Measurements from ENCODE around the gene C2CD2L. TPM values are rescaled to one million over a fixed set of nuclear protein-coding genes. Genes with fewer than 3 reads are reported as not detected.

Gene C2CD2L
- total and polyA plus RNA-seq, 2 donors (not counting 3 experiments of a cell fraction or from before 2014, with no cell fraction given) = 9.1 to 10.4 TPM

GRCh38 chr11:119121811-119122124, 14.6 kb downstream of the C2CD2L start:
- ChIA-PET POLR2A (interaction anchor here (0.6 to 2.0 kb wide), 5 partner anchors 14 to 81 kb away, joined by 3 to 7 read pairs (median 4); partner anchors contain the start of genes C2CD2L and DPAGT1), CTCF (interaction anchor here (1.1 to 2.4 kb wide), 8 partner anchors 13 to 217 kb away, joined by 3 to 15 read pairs (median 6); partner anchors contain the start of genes C2CD2L, DPAGT1 and NLRX1)
- FAIRE-seq (no peak), DNase-seq (ENCODE audit: low read depth, low spot score) (no peak)
- no peaks in the 10 kb centered on the region for H3K9me3 ChIP-seq (replicated peaks; ENCODE audit: control insufficient read depth, insufficient read depth, low read length)
- H3K4me1 ChIP-seq (ENCODE audit: control insufficient read depth, extremely low read depth, insufficient read depth, low read length) = peaks cover 12% of the 10 kb centered on the region
- BruUV-seq (replicated peaks) = TSS peak; percentile 80
- no peaks in the 10 kb centered on the region for H3K9me1 ChIP-seq (replicated peaks; ENCODE audit: control insufficient read depth, extremely low read depth, insufficient read depth, low read length)
- peak overlapping the region; percentile 85 for H3K4me2 ChIP-seq (ENCODE audit: insufficient read depth, low read length)
- H3K27me3 ChIP-seq (ENCODE audit: control insufficient read depth in 2 of 2, insufficient read depth in 2 of 2, low read length in 2 of 2) = no peaks in the 10 kb centered on the region
- peak overlapping the region; percentile 62 to 93 (median 85) for H3K4me3 ChIP-seq (replicated peaks in 1 of 3; ENCODE audit: insufficient read depth in 1 of 3, low read depth in 1 of 3, low read length in 3 of 3)
- H3K79me2 ChIP-seq (ENCODE audit: control insufficient read depth, insufficient read depth, low read length) = peaks cover 13% of the 10 kb centered on the region
- H4K20me1 ChIP-seq (replicated peaks; ENCODE audit: control insufficient read depth, extremely low read depth, insufficient read depth, low read length) = no peaks in the 10 kb centered on the region
- dilution Hi-C loops (cut with MboI; ENCODE audit: extremely low pct_ligation_motif_present, low sequenced_read_pairs) (no loop called here), intact Hi-C loops (cut with micrococcal nuclease) (loop anchor here (1.0 kb wide), 3 partner anchors 14 to 47 kb away; partner anchors contain the start of genes C2CD2L and NLRX1)
- H2AFZ ChIP-seq (ENCODE audit: low read depth, low read length) = peak overlapping the region; percentile 71
- TF ChIP-seq MYC (IDR thresholded peaks at IDR 0.05; ENCODE audit: low read depth, low read length) = no peak
- no peak for TF ChIP-seq FOS (IDR thresholded peaks at IDR 0.05; ENCODE audit: borderline replicate concordance, insufficient read depth, low read length)
- no peak for TF ChIP-seq MAX (IDR thresholded peaks at IDR 0.05; ENCODE audit: insufficient read depth, insufficient read length)
- no peak for TF ChIP-seq CTCF (IDR thresholded peaks at IDR 0.05; ENCODE audit: extremely low read depth in 1 of 2, insufficient read depth in 1 of 2, low read depth in 1 of 2, low read length in 2 of 2)
- TF ChIP-seq JUN (IDR thresholded peaks at IDR 0.05; ENCODE audit: borderline replicate concordance, insufficient read depth, insufficient read length, low read depth) = no peak
- TF ChIP-seq POLR2AphosphoS5 (IDR thresholded peaks at IDR 0.05; ENCODE audit: insufficient read depth, low read depth, low read length) = no peak
- TF ChIP-seq GATA2 (IDR thresholded peaks at IDR 0.05; ENCODE audit: insufficient read depth, insufficient read length, low read depth, low read length) = no peak
- peak overlapping the region; percentile 4 for H3K27ac ChIP-seq (ENCODE audit: insufficient read depth, low read depth, low read length)
- peaks cover 0 to 7% of the 10 kb centered on the region in 2 experiments for H3K36me3 ChIP-seq (ENCODE audit: control insufficient read depth in 2 of 2, extremely low read depth in 1 of 2, insufficient read depth in 2 of 2, low read length in 2 of 2)
- peak overlapping the region; percentile 50 for H3K9ac ChIP-seq (replicated peaks; ENCODE audit: extremely low read depth, insufficient read depth, low read length)
